ENCODE results near the gene C1QBP.

GRCh38 chr17:5443728-5444127 lies 4.8 kb upstream of the C1QBP start:
- TF ChIP-seq CTCF (IDR thresholded peaks at IDR 0.05; ENCODE audit: poor library complexity, severe bottlenecking) = no peak
- TF ChIP-seq SMC3 (conservative IDR thresholded peaks at IDR 0.05; ENCODE audit: poor library complexity) = no peak
- no peak for TF ChIP-seq POLR2AphosphoS5 (IDR thresholded peaks at IDR 0.05)
- TF ChIP-seq EZH2 (IDR thresholded peaks at IDR 0.05; ENCODE audit: borderline replicate concordance, insufficient read depth, low read length, poor library complexity, severe bottlenecking) = no peak
- no peak for TF ChIP-seq REST (IDR thresholded peaks at IDR 0.05; ENCODE audit: borderline replicate concordance)

Data from neural cell (in vitro differentiated cells).